Uterus (tissue), 2 donors: ENCODE results near the gene TRMU.

Source experiments
- CTCF ChIP-seq, 4 experiments: fragments of 200-600 bp in 2 of 4; fragments of 450-650 bp in 2 of 4; sonication (generic) in 2 of 4; IDR thresholded peaks; one replicate each; pipeline ENCODE4 v1.5.1; 2016 to 2019; ENCODE audit warnings: antibody characterized with exemption in 4 of 4, mild to moderate bottlenecking in 2 of 4, moderate library complexity in 1 of 4
- POLR2A ChIP-seq, 2 donors: fragments of 450-650 bp; IDR thresholded peaks; one replicate each; pipeline ENCODE4 v1.6.1; 2016; ENCODE audit warnings: antibody characterized with exemption in 2 of 2, mild to moderate bottlenecking in 1 of 2, moderate library complexity in 1 of 2

DNA sequence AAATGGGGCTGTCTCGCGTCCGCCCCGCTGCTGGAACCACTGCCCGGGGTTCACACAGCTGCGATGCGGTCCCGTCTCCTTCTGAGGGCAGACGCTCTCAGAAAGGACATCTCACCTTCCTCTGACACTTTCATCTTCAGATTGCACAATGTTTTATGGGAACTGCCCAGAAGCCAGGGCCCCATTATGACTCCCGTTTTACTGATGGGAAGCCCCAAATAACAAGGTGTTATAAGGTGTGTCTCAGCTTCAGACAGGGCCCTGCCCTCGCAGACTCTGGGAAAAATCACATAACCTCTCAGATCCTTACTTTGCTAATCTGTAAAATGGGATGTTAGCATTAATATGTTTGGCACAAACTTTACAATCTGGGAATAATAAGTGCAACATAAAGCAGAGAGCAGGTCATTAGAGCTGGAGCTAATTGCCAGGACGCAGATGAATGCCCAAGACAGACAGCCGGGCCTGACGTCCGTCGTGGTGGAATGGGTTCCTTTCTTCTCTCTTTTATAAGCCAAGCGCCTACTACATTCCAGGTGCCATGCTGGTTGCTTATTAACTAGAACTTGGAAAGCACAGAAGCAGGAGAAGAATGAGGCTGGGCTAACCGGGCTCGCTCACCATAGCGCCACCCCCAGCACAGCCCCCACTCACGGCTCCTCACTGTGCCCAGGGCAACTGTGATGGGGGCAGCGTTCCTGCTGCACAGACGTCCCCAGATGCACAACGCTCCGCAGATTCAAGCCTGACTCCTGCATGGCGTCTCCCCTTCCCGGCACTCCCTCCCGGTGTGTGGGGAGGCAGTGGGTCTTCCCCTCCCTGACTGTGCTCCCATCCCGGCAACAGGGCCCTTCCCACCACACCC, 43.8 kb downstream of the TRMU start:
- TF ChIP-seq CTCF (IDR thresholded peaks at IDR 0.05) (no peak), POLR2A (IDR thresholded peaks at IDR 0.05) (no peak)
